ENCODE results near the gene IGF2BP3.

The IGF2BP3 gene

DNA sequence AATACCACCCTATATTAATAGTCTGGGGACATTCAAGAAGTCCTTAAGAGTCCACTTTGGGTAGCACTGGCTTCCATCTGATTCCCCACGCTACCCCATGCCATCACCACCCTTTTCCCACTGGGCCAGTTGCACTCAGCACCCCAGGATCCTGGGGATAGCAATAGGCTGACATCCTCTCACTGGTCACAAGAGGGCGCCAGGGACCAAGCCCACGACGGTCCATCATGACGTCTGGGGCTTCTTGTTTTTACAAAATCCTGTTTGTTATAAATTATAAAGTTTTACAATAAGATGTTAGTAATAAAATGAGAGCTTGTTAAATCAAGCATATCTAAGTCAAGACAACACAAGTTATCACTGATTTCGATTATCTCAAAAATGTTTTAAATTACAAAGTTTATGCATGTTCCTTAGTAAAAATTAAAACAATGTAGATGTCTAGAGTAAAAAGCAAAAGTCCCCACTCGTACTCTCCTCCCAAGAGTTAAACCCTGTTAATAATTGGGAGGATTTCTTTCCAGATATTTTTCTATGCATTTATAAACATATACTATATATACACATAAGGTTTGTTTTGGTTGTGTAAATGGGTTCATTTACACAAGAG is 208.3 kb downstream of the IGF2BP3 start:
- DNase-seq (ENCODE audit: low spot score), result peak; percentile 60

DNA sequence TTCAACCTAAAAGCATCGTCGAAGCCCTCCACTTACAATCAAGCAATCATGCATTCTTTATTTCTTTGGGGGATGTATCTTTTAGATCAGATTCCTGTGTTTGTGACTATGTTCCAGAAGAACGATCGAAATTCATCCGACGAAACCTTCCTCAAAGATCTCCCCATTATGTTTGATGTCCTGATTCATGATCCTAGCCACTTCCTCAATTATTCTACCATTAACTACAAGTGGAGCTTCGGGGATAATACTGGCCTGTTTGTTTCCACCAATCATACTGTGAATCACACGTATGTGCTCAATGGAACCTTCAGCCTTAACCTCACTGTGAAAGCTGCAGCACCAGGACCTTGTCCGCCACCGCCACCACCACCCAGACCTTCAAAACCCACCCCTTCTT is 209.9 kb downstream of the IGF2BP3 start:
- DNase-seq (ENCODE audit: low spot score), result no peak
